Measurements from ENCODE around the gene PNMA6E.

DNA sequence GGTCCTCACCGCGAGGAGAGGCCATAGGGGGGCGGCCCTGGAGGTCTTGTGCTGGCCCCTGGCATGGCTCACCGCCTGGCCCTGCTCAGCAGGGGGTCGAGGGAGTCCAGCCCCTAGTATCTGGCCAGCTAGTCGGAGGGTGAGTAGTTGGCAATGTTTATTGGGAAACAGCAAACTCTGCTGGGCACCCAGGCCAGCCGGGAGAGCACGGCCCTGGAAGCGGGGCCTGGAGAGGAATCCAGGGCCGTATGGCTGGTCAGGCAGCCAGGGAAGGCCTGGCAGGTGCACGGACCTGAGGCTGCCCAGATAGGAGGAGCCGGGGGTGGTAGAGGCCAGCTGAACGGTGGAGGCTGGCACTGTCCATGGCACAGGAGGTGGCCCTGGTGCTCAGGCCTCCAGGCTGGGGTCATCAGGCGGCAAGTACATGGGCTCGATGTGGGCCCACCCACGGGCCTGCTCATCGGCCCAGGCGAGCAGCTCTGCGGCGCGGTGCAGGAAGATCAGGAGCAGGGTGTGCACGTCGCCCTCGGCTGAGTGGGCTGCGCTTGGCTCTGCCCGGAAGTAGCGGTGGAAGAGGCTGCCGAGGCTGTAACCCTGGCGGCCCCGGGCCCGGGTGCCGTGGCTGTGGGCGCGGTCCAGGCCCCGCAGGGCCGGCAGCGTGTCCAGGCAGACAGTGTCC is 43.3 kb upstream of the PNMA6E start:
- TF ChIP-seq, protein P1, sequence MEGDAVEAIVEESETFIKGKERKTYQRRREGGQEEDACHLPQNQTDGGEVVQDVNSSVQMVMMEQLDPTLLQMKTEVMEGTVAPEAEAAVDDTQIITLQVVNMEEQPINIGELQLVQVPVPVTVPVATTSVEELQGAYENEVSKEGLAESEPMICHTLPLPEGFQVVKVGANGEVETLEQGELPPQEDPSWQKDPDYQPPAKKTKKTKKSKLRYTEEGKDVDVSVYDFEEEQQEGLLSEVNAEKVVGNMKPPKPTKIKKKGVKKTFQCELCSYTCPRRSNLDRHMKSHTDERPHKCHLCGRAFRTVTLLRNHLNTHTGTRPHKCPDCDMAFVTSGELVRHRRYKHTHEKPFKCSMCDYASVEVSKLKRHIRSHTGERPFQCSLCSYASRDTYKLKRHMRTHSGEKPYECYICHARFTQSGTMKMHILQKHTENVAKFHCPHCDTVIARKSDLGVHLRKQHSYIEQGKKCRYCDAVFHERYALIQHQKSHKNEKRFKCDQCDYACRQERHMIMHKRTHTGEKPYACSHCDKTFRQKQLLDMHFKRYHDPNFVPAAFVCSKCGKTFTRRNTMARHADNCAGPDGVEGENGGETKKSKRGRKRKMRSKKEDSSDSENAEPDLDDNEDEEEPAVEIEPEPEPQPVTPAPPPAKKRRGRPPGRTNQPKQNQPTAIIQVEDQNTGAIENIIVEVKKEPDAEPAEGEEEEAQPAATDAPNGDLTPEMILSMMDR (IDR thresholded peaks at IDR 0.05) = no peak
- TF ChIP-seq POLR2A (IDR thresholded peaks at IDR 0.05) = no peak

All from vagina (tissue), 2 donors.